Measurements from ENCODE around the gene SLC25A47.

SLC25A47 gene

DNA sequence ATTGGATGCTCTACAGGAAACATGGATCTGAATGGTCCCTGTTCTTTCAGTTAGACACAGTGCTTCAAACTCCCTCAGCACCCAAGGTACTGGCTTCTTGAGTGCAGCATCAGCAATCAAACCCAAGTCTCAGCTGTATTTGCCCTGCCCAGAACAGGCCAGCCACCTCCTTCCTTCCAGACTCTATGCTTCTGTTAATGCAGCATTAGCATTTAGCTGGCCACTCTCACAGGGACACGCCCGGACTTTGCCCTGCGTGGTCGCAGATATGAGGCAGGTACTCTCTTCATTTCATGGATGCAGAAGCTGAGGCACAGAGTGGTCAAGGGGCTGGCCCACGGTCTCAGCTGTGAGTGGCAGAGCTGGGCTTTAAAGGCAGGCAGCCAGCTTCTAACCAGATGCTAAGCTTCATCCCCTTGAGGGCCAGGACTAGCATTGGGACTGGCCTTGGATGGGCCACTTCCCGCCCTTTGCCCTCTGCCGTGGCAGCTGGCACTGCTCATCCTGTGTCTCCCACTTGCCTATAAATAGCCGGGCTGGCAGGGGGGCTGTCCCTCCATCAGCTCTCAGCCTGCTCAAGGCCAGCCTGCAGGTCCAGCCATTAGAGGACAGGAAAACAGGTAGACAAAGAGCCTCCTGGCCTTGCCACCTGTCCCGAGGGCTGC, 1.5 kb upstream of the SLC25A47 start:
- no peak for DNase-seq
- Histone ChIP-seq H3K79me1 (ENCODE audit: low read length) (no peaks in the 10 kb centered on the region), H3K36me3 (ENCODE audit: control insufficient read depth in 1 of 2, insufficient read depth in 2 of 2, low read length in 2 of 2) (no peaks in the 10 kb centered on the region), H3K79me2 (ENCODE audit: control insufficient read depth, insufficient read depth, low read length, poor library complexity) (no peaks in the 10 kb centered on the region), H2AFZ (ENCODE audit: insufficient read depth, low read length, poor library complexity) (no peak overlapping the region), H3K14ac (ENCODE audit: low read length) (no peak overlapping the region), H3K4me3 (ENCODE audit: low read depth, low read length) (no peak overlapping the region), H4K91ac (ENCODE audit: low read depth, low read length) (no peak overlapping the region), H2AK5ac (ENCODE audit: low read length) (no peak overlapping the region), H4K8ac (ENCODE audit: low read depth, low read length) (no peak overlapping the region), H3K9ac (ENCODE audit: low read length) (no peak overlapping the region), H3K23ac (ENCODE audit: low read length) (no peak overlapping the region), H3K27ac (ENCODE audit: low read depth, low read length) (no peak overlapping the region), H3K4me1 (ENCODE audit: control insufficient read depth in 1 of 2, insufficient read depth in 2 of 2, low read length in 2 of 2) (peaks cover 0 to 2% of the 10 kb centered on the region in 2 experiments), H2BK12ac (ENCODE audit: low read length) (no peak overlapping the region), H3K4ac (ENCODE audit: low read depth, low read length) (no peak overlapping the region), H3K4me2 (ENCODE audit: low read length) (no peak overlapping the region), H4K12ac (ENCODE audit: low read depth, low read length) (no peak overlapping the region), H2BK5ac (ENCODE audit: low read depth, low read length, poor library complexity) (no peak overlapping the region), H2BK120ac (ENCODE audit: insufficient read depth, low read length, poor library complexity) (no peak overlapping the region), H3K9me3 (ENCODE audit: insufficient read depth, low read depth, low read length) (no peaks in the 10 kb centered on the region), H3K27me3 (ENCODE audit: insufficient read depth, low read length) (no peaks in the 10 kb centered on the region), H3K18ac (ENCODE audit: low read length) (no peak overlapping the region)
- WGBS (ENCODE audit: extremely low coverage, insufficient coverage, insufficient read length) = no CpG with 5 or more reads among the region's 9 CpGs

DNA sequence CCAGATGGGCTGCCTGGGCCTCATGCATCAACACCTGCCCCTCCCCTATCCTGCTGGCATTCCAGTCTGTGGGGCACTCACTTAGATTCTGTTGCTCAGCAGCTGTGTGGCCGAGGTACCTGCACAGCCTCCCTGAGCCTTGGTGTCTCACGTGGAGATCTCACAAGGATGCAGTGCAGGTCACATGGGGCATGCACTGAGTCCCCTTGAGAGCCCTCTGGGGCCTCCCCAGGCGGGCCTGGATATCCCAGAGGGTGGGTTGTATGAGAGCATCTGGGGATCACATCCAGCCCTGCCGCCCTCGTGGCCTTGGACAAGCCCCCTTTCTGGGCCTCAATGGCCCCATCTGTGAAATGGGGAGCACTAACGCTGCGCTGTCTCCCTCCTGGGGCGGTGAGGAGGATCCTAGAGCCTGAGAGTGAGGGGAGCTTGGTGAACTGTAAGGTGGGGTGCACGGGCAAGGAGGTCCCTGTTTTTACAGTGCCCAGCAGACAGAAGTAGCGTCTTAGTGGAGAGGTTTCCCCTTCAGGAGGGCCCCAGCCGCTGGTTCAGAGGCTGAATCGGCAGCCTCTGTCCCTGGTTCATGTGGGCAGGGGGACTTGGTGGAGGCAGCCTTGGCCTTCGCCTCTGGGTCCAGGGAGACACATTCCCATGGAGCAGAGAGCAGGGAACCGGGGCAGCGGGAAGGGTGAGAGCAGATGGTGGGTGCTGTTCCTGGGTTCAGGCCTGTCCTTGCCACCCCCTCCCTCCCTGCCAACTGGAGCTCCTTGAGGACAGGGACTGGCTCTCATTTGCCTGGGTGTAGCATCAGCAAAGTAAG, 791 bp upstream of the SLC25A47 start:
- H3K4ac ChIP-seq (ENCODE audit: low read depth, low read length) = no peak overlapping the region
- no peak overlapping the region for H2AK5ac ChIP-seq (ENCODE audit: low read length)
- no peak overlapping the region for H4K91ac ChIP-seq (ENCODE audit: low read depth, low read length)
- H3K4me1 ChIP-seq (ENCODE audit: control insufficient read depth in 1 of 2, insufficient read depth in 2 of 2, low read length in 2 of 2) = peaks cover 0 to 2% of the 10 kb centered on the region in 2 experiments
- no peak overlapping the region for H3K4me2 ChIP-seq (ENCODE audit: low read length)
- no peak overlapping the region for H3K18ac ChIP-seq (ENCODE audit: low read length)
- DNase-seq = no peak
- no peaks in the 10 kb centered on the region for H3K27me3 ChIP-seq (ENCODE audit: insufficient read depth, low read length)
- H2AFZ ChIP-seq (ENCODE audit: insufficient read depth, low read length, poor library complexity) = no peak overlapping the region
- peaks cover 2% of the 10 kb centered on the region for H3K9me3 ChIP-seq (ENCODE audit: insufficient read depth, low read depth, low read length)
- H2BK12ac ChIP-seq (ENCODE audit: low read length) = no peak overlapping the region
- H3K79me2 ChIP-seq (ENCODE audit: control insufficient read depth, insufficient read depth, low read length, poor library complexity) = no peaks in the 10 kb centered on the region
- no peak overlapping the region for H2BK120ac ChIP-seq (ENCODE audit: insufficient read depth, low read length, poor library complexity)
- no peak overlapping the region for H3K27ac ChIP-seq (ENCODE audit: low read depth, low read length)
- H3K14ac ChIP-seq (ENCODE audit: low read length) = no peak overlapping the region
- no peak overlapping the region for H4K12ac ChIP-seq (ENCODE audit: low read depth, low read length)
- no peaks in the 10 kb centered on the region for H3K79me1 ChIP-seq (ENCODE audit: low read length)
- H3K4me3 ChIP-seq (ENCODE audit: low read depth, low read length) = no peak overlapping the region
- no peak overlapping the region for H3K9ac ChIP-seq (ENCODE audit: low read length)
- no peak overlapping the region for H4K8ac ChIP-seq (ENCODE audit: low read depth, low read length)
- no peaks in the 10 kb centered on the region for H3K36me3 ChIP-seq (ENCODE audit: control insufficient read depth in 1 of 2, insufficient read depth in 2 of 2, low read length in 2 of 2)
- H3K23ac ChIP-seq (ENCODE audit: low read length) = no peak overlapping the region
- no CpG with 5 or more reads among the region's 15 CpGs for WGBS (ENCODE audit: extremely low coverage, insufficient coverage, insufficient read length)
- H2BK5ac ChIP-seq (ENCODE audit: low read depth, low read length, poor library complexity) = no peak overlapping the region

DNA sequence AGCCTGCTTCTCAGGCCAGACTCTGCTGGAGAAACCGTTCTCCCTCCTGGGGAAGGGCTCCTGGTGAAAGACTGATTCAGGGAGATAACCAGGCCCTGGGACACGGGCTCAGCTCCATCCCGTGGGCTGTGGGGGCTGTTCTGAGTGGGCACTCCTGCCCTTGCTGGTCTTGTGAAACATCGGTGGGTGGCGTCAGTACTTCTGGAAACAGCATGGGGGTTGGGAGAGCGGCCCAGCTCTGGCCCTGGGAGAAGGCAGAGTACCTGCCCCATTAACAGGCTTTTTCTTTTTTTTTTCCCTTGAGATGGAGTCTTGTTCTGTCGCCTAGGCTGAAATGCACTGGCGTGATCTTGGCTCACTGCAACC, 786 bp downstream of the SLC25A47 start:
- Histone ChIP-seq H3K79me2 (ENCODE audit: control insufficient read depth, insufficient read depth, low read length, poor library complexity) (no peaks in the 10 kb centered on the region), H4K8ac (ENCODE audit: low read depth, low read length) (no peak overlapping the region), H3K14ac (ENCODE audit: low read length) (no peak overlapping the region), H4K12ac (ENCODE audit: low read depth, low read length) (no peak overlapping the region), H3K36me3 (ENCODE audit: control insufficient read depth in 1 of 2, insufficient read depth in 2 of 2, low read length in 2 of 2) (no peaks in the 10 kb centered on the region), H3K4me3 (ENCODE audit: low read depth, low read length) (no peak overlapping the region), H2AK5ac (ENCODE audit: low read length) (no peak overlapping the region), H3K4me2 (ENCODE audit: low read length) (no peak overlapping the region), H3K4me1 (ENCODE audit: control insufficient read depth in 1 of 2, insufficient read depth in 2 of 2, low read length in 2 of 2) (no peaks in the 10 kb centered on the region), H3K23ac (ENCODE audit: low read length) (no peak overlapping the region), H3K18ac (ENCODE audit: low read length) (no peak overlapping the region), H4K91ac (ENCODE audit: low read depth, low read length) (no peak overlapping the region), H3K79me1 (ENCODE audit: low read length) (no peaks in the 10 kb centered on the region), H3K9me3 (ENCODE audit: insufficient read depth, low read depth, low read length) (peaks cover 2% of the 10 kb centered on the region), H3K27ac (ENCODE audit: low read depth, low read length) (no peak overlapping the region), H3K27me3 (ENCODE audit: insufficient read depth, low read length) (no peaks in the 10 kb centered on the region), H3K9ac (ENCODE audit: low read length) (no peak overlapping the region), H2AFZ (ENCODE audit: insufficient read depth, low read length, poor library complexity) (no peak overlapping the region), H3K4ac (ENCODE audit: low read depth, low read length) (no peak overlapping the region), H2BK120ac (ENCODE audit: insufficient read depth, low read length, poor library complexity) (no peak overlapping the region), H2BK5ac (ENCODE audit: low read depth, low read length, poor library complexity) (no peak overlapping the region), H2BK12ac (ENCODE audit: low read length) (no peak overlapping the region)
- DNase-seq = no peak
- whole genome bisulfite sequencing (ENCODE audit: extremely low coverage, insufficient coverage, insufficient read length) = no CpG with 5 or more reads among the region's 8 CpGs

DNA sequence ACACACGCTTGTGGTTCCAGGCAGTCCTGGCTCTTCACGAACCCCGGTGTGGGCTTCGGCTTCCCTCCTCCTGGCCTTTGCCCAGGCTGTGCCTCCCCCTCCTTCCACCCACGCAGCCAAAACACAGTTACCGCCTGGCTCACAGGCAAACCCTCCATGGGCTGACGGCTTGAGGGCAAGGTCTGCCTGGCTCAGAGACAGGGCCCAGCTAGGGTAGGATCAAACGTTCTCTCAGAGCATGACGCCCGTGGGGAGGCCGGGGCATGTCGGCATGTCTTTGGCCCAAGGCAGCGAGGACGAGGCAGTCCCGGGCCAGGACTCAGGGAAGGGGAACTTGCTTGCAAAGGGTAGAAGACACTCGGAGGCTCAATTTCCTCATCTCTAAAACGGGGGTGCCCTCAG, 2.1 kb downstream of the SLC25A47 start:
- H3K14ac ChIP-seq (ENCODE audit: low read length) = no peak overlapping the region
- H3K4me1 ChIP-seq (ENCODE audit: control insufficient read depth in 1 of 2, insufficient read depth in 2 of 2, low read length in 2 of 2) = no peaks in the 10 kb centered on the region
- H3K79me1 ChIP-seq (ENCODE audit: low read length) = no peaks in the 10 kb centered on the region
- no peak overlapping the region for H3K23ac ChIP-seq (ENCODE audit: low read length)
- H3K4me2 ChIP-seq (ENCODE audit: low read length) = no peak overlapping the region
- H3K27me3 ChIP-seq (ENCODE audit: insufficient read depth, low read length) = no peaks in the 10 kb centered on the region
- H3K36me3 ChIP-seq (ENCODE audit: control insufficient read depth in 1 of 2, insufficient read depth in 2 of 2, low read length in 2 of 2) = no peaks in the 10 kb centered on the region
- no peak for DNase-seq
- no peak overlapping the region for H4K8ac ChIP-seq (ENCODE audit: low read depth, low read length)
- H3K4ac ChIP-seq (ENCODE audit: low read depth, low read length) = no peak overlapping the region
- H2BK120ac ChIP-seq (ENCODE audit: insufficient read depth, low read length, poor library complexity) = no peak overlapping the region
- peaks cover 2% of the 10 kb centered on the region for H3K9me3 ChIP-seq (ENCODE audit: insufficient read depth, low read depth, low read length)
- no peak overlapping the region for H4K12ac ChIP-seq (ENCODE audit: low read depth, low read length)
- no peak overlapping the region for H2AFZ ChIP-seq (ENCODE audit: insufficient read depth, low read length, poor library complexity)
- H2BK5ac ChIP-seq (ENCODE audit: low read depth, low read length, poor library complexity) = no peak overlapping the region
- H3K27ac ChIP-seq (ENCODE audit: low read depth, low read length) = no peak overlapping the region
- H3K18ac ChIP-seq (ENCODE audit: low read length) = no peak overlapping the region
- no peaks in the 10 kb centered on the region for H3K79me2 ChIP-seq (ENCODE audit: control insufficient read depth, insufficient read depth, low read length, poor library complexity)
- H3K9ac ChIP-seq (ENCODE audit: low read length) = no peak overlapping the region
- WGBS (ENCODE audit: extremely low coverage, insufficient coverage, insufficient read length) = no CpG with 5 or more reads among the region's 17 CpGs
- no peak overlapping the region for H3K4me3 ChIP-seq (ENCODE audit: low read depth, low read length)
- H2AK5ac ChIP-seq (ENCODE audit: low read length) = no peak overlapping the region
- H2BK12ac ChIP-seq (ENCODE audit: low read length) = no peak overlapping the region
- no peak overlapping the region for H4K91ac ChIP-seq (ENCODE audit: low read depth, low read length)

Data from trophoblast cell (in vitro differentiated cells and primary cell).